ENCODE results near the gene CCDC92B. TPM values are rescaled to one million over a fixed set of nuclear protein-coding genes. Genes with fewer than 3 reads are reported as not detected.
"Not testable (repeated sequence)": the region's sequence is repeated elsewhere in the genome, so short reads cannot be mapped to it uniquely, and the experiment has no call there.

Gene CCDC92B
- total RNA-seq, 1 donor from 2014 or later, result 1.1 TPM

DNA sequence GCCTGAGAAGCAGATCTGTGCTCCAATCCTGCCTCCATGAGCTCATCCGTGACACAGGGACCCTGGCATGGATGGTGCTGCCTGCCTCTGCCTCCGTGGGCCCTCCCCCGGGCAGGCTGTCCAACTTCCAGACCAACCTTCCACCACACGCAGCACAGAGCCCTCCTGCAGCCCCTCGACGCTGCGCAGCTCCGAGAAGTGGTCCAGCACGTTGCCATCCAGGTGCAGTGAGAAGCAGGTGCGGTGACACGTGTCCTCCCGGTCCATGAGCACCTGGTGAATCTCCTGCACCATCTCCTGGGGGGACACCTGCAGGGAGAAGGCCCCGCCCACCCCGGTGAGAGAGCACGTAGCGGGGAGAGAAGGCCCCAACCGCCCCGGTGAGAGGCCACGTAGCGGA, 46.3 kb downstream of the CCDC92B start:
- no peak for DNase-seq

DNA sequence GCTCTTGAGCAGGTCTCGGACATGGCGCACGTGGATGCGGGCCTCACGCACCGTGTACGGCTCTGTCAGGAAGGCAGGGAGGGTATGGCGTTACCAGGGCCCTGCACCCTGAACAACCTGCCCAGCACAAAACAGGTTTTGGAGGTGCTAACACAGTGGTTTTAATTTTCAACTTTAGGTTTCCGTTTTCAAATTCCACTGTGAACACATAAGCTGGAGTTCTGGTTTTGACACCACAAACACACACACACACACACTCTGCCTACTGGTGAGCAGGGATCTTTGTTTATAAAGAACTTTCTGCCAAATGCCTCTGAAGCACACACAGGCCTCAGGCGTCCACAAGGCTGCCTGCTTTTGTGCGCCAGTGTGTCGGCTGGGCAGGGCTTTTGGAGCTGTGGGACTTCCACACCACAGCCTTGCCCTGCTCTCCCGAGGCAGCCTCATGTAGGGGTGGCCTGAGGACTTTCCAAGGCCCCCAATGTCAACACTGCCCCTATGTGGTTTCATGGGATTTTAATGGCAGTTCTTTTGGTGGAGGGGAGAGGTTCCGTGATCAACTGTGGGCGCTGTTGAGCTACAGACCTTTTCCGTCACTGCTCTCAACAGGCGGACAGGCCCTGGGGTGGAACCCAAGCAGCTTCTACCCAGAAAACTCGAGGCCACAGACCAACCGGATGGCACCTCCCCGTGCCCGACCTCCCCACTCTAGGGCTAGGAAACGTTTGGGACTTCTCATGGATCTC, 47.3 kb downstream of the CCDC92B start:
- no peak for DNase-seq

DNA sequence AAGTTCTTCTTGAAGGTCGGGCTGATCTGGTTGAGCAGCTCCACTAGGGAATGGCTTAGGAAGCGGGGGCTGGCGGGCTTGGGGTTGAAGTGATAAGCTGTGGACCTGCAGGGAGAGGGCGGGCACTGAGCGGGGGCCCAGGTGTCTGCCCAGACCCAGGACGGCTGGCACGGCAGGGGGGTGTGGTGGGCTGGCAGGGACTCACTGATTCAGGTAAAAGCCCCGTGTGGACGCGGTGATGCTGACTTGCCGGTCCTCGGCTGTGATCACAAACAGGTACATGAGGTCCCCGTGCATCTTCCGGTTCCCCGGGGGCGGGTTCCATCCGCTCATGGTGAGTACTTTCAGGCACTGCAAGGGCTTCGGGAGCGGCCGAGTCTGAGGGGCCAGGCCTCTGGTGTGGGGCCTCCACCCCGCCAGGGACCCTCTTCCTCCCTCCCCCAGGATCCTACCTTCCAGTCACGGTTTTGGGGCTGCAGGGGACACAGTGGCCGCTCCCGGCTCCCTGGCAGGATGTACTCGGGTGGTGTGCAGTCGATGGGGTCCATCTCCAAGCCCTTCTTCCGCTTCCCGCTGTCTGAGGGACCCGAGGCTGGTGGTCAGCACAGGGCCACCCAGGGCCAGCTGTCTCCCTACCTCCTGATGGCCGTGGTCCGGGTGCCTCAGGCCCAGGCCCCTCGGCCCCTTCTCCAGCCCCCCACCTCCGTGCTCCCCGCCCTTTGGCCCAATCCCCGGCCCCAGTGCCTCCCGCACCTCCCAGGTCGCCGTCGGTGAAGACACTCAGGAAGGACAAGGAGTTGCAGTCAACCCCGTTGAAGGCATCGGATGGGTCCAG, 48.1 kb downstream of the CCDC92B start:
- DNase-seq, result no peak

GRCh38 chr17:2700491-2701141, 48.8 kb downstream of the CCDC92B start:
- no peak for DNase-seq

GRCh38 chr17:2700030-2700490, 49.4 kb downstream of the CCDC92B start:
- no peak for DNase-seq

DNA sequence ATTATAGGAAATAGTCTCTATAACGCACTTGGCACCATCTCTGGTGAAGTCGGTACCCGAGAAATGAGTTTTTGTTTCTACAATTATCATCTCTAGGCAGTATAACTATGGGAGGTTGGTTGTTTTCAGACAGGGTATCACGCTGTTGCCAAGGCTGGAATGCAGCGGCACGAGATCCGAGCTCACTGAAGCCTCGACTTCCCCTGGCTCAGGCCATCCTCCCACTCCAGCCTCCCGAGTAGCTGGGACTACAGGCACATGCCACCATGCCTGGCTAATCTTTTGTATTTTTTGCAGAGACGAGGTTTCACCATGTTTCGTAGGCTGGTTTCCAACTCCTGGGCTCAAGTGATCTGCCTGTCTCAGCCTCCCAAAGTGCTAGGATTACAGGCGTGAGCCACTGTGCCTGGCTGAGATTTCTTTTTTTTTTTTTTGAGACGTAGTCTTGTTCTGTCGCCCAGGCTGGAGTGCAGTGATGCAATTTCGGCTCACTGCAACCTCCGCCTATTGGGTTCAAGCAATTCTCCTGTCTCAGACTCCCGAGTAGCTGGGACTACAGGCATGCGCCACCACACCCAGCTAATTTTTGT, 50.1 kb downstream of the CCDC92B start:
- DNase-seq, result not testable (repeated sequence)

- DNase-seq, result no peak
These were observed 51.8 kb downstream of the CCDC92B start for GRCh38 chr17:2697611-2698162.

- no peak for DNase-seq
These were observed 53.3 kb downstream of the CCDC92B start for GRCh38 chr17:2695961-2696760.

DNA sequence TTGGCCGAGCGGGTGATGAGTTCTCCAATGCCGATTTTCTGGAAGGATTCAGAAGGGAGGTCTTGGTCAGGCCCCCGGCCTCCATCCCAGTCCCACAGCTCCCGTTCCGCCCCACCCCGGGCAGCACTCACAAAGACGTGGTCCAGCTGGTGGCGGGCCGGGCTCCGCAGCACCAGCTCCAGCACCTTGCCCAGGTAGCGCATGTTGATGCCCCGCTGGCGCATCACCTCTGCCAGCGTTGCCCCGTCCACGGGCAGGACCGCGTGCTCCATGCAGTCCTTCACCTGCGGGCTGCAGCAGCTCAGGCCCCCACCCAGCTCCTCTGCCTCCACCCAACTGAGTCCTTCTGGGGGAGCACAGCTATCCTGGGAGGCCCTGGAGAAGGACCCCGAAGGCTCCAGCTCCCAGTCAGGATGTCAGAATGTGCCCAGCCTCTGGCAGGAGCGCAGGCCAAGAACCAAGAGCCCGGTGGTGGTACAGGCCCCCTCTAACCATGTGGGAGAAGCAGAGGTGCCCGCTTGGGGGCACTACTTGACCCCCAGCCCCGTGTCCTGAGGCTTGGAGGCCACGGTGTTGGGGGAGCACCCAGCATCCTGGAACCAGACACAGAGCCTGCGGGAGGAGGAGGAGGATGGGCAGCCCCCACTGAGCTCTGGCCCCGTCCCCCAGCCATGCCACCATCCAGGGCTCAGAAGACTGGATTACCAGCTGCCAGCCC, 54.0 kb downstream of the CCDC92B start:
- DNase-seq, result no peak

DNA sequence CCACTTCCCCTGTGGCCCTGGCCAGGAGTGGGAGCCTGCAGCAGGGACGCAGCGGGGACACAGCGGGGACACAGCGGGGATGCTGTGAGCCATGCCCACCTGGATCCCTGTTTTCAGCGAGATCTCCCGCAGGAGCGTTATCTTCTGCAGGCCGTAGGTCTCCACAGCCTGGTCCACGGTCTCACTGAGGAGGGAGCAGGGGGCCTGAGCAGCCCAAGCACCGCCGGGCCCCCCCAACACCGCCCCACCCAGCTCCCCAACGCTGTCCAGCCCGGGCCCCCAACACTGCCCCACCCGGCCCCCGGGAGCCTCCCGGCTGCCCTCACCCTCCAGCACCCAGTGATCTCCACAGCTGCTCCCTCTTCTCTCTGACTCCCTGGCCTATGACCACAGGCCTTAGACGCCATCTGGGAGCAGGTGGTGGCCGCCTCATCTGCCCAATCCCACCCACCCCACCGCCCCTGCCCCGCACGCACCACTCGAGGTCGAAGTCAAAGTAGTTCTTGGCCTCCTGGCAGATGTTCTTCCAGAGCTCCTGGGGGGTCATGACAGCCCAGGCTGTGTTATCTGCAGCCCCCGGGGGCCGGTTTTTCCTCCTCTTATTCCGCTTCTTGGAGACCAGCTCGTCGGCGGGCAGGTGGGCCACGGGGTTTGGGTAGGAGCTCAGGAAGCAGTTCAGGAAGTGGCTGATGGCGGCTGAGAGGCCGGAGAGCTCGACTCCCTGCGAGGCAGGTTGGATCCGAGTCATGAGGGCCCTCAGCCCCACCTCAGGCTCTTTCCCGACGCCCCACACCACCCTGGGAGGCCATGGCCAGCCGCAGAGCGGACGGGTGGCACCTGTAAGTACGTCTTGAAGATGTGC, 54.8 kb downstream of the CCDC92B start:
- no peak for DNase-seq

DNA sequence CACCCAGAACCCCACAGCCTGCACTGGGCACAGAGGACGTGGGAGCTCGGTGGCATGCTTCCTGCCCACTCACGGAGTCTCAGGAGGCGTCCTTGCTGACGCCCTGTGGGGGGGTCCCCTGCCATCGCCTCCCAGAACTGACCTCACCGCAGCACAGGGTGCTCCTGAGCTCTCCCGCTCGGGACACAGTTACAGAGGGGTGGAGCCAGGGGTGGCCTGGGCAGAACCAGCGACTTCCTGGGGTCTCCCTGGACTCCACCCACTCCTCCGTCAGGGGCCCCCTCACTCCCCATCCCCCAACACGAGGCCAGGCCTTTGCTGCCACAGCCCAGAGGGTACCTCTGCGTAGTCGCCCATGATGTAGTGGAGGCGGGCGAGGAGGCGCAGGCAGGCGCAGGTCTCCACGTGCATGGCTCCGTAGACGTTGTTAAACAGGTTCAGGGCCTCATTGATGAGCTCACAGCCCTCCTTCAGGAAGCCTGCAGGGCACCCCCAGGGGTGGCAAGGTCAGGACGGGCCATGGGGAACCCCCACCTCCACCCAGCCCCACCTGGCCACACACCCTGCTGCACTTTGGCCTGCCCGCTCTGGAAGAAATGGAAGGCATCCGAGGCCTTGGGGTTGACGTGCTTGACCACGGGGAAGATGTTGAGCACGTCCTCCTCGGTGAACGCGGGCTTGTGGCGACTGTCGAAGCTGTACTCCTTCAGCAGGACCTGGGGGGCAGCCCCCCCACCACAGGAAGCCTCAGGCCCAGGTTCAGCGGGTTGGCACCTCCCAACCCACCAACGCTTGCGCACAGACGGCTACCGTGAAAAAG, 55.7 kb downstream of the CCDC92B start:
- DNase-seq, result no peak

DNA sequence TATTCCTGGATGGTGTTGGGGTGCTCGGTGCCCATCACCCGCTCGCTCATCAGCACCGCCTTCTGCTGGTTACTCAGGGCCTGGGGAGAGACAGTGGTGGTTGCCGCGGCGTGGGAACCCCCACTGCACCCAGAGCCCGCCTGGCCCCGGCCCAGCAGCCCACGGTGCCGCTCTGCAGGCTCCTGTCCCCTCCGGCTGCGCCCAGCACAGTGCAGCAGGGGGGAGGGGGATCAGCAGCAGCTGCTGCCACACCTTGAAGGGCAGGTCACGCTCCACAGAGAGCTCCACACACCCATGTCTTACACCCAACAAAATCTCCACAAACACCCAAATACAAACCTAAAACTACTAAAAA, 56.7 kb downstream of the CCDC92B start:
- DNase-seq, result no peak

- DNase-seq, result no peak
These were observed 57.3 kb downstream of the CCDC92B start for GRCh38 chr17:2691965-2692780.

DNA sequence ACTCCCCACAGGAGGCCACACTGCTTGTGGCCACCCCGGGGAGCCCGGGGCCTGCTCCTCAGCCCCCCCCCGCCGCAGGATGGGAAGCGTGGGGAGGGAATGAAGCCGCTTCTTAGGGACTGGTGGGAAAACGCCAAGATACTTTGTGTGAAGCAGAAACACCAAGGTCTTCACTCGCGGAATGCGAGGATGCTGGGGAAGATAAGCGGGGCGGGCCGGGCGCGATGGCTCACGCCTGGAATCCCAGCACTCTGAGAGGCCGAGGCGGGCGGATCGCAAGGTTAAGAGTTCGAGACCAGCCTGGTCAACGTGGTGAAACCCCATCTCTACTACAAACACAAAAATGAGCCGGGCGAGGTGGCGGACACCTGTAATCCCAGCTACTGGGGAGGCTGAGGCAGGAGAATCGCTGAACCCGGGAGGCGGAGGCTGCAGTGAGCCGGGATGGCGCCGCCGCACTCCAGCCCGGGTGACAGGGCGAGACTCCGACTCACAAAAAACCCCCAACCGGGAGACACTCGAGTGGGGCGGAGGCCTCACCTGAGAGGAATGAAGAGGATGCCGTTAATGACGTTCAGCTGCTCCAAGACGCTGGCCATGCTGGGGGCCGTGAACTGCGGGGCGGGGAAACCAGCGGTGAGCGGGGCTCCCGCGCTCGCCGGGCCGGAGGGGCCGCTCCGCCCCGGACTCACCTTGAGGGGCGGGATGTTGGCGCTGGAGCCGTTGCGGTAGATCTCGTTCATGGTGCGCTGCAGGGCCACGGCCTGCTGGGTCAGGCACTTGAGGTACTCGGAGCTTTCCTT, 58.2 kb downstream of the CCDC92B start:
- DNase-seq, result no peak

GRCh38 chr17:2690165-2691068, 59.0 kb downstream of the CCDC92B start:
- DNase-seq, result no peak

Data from occipital lobe (tissue), 2 donors.